Activated CD8-positive, alpha-beta memory T cell treated with anti-CD3 and anti-CD28 coated beads, Interleukin-2, amount 50 U/mL, for 1 hour (primary cell): ENCODE measurements around the gene INTS13.
"Not testable (repeated sequence)": the region's sequence is repeated elsewhere in the genome, so short reads cannot be mapped to it uniquely, and the experiment has no call there.

Experiments
- DNase-seq: peaks from one replicate; pipeline ENCODE4 v3.0.0-alpha.2; 2020; ENCODE audit errors: extremely low read depth

INTS13 gene, protein sequence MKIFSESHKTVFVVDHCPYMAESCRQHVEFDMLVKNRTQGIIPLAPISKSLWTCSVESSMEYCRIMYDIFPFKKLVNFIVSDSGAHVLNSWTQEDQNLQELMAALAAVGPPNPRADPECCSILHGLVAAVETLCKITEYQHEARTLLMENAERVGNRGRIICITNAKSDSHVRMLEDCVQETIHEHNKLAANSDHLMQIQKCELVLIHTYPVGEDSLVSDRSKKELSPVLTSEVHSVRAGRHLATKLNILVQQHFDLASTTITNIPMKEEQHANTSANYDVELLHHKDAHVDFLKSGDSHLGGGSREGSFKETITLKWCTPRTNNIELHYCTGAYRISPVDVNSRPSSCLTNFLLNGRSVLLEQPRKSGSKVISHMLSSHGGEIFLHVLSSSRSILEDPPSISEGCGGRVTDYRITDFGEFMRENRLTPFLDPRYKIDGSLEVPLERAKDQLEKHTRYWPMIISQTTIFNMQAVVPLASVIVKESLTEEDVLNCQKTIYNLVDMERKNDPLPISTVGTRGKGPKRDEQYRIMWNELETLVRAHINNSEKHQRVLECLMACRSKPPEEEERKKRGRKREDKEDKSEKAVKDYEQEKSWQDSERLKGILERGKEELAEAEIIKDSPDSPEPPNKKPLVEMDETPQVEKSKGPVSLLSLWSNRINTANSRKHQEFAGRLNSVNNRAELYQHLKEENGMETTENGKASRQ

DNA sequence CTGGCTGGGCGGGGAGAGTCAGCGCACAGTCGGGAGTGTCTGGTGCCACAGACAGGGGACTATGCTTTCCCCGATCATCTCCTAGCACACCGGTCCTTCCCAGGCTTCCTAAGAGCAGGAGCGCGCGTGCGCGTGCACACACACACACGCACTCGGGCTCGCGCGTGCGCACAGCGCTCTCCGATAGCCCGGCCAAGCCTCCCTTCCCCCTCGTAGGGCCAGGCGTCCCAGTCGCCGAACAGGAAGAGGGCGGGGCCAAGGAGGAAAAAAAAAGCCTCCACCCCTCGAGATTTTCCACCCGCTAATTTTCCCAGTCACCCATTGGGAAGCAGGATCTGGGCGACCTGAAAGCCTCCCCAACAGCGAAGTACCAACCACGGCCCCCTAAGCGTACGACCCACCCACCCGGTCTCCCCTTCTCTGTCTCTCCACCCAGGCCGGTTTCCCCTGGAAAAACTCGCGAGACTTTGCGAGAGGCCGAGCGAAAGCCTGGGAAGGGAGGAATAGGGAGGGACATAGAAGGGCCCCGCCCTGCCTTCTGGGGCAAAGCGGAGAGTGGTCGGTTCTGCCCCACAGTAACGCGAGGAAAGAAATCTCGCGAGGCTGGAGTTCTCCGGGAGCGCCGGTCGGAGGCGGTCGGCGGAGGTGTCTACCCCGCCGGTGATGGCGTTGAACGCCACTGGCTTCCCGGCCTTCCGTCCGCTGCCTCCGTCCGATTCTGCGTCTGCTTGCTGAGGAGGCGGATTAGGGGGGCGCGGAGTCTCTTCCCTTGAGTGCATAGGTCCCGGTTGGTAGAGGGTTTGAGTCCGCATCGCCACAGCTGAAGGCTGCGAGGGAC, at the start of gene INTS13, which contains the start of gene FGFR1OP2:
Gene INTS13, minus strand, starts transcription at position 119 of the 838 bp plus-strand sequence. CDS start 1,178 bp downstream, outside the sequence.
Gene FGFR1OP2, plus strand, starts transcription at position 608 of the 838 bp plus-strand sequence. CDS start 15,689 bp downstream, outside the sequence.
- peak; percentile 92 for DNase-seq

DNA sequence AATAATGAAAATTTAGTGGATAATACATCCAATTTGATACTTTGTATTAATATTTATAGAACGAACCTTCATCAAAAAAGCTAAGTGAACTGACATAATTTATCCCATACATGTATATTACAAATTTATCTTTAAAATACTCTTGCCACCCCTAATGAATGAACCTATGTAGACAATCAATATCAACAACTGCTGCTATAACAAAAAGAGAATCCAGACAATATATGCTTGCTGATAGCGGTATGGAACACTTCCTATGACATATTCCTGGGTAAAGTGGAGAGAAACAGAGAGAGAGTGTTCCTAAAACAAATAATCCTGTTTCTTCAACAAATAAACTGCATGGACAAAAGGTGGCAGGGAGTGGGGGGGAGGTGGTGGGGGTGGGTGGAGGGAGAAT, 45.1 kb upstream of the INTS13 start:
- no peak for DNase-seq

GRCh38 chr12:26979733-26980132, 42.0 kb upstream of the INTS13 start:
- no peak for DNase-seq

- DNase-seq: no peak
Observed at GRCh38 chr12:26978801-26979200, 41.0 kb upstream of the INTS13 start.

- DNase-seq: no peak
Observed at GRCh38 chr12:26976687-26977086, 38.9 kb upstream of the INTS13 start.

- peak; percentile 31 for DNase-seq
Observed at GRCh38 chr12:26971963-26972362, 34.2 kb upstream of the INTS13 start.

GRCh38 chr12:26970136-26970535, 32.4 kb upstream of the INTS13 start:
- no peak for DNase-seq

DNA sequence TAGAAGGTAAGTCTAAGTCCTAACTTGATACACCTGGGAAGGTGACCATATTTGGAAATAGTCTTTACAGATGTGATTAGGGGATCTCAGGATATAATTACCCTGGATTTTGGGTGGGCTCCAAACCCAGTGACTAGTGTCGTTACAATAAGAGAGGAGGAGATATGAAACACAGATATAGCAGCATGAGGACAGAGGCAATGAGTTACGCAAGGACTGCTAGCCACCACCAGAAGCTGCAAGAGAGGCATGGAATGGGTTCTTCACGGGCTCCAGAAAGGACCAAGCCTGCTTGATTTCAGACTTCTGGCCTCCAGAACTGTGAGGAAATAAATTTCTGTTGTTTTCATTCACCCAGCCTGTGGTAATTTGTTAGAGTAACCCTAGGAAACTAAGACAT, 29.1 kb upstream of the INTS13 start:
- DNase-seq: no peak

- DNase-seq: no peak
Observed at GRCh38 chr12:26963413-26963812, 25.6 kb upstream of the INTS13 start.

DNA sequence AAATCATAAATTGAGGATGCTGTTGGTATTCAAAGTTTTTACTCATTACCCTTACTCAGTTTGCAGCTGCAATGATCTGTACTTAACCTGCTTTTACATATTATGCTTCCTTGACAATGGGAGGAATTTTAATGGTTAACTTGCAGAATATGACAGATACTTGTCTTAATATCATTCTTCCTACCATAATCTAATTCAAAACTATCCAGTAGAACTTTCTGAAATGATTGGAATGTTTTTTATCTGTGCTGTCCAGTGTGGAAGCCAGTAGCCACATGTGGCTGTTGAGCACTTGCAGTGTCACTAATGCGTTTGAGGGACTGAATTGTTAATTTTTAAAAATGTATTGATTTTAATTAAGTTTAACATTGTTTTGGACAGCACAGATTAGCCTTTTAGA, 24.0 kb upstream of the INTS13 start:
- no peak for DNase-seq

GRCh38 chr12:26961391-26961790, 23.6 kb upstream of the INTS13 start:
- not testable (repeated sequence) for DNase-seq

DNA sequence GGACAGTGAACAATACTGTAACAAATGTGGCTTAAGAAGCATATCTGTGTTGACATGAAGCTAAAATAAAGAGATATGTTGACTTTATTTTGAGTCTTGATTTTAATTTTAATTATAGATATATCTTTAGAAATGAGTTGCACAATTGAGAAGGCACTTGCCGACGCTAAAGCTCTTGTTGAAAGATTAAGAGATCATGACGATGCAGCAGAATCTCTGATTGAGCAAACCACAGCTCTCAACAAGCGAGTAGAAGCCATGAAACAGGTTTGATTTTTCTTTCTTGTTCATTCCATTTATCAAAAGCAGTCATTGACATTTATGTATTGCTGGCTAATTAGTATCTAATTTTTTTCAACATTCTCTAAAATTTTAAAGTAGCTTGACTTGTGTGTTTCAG, 16.2 kb upstream of the INTS13 start:
- DNase-seq: no peak

DNA sequence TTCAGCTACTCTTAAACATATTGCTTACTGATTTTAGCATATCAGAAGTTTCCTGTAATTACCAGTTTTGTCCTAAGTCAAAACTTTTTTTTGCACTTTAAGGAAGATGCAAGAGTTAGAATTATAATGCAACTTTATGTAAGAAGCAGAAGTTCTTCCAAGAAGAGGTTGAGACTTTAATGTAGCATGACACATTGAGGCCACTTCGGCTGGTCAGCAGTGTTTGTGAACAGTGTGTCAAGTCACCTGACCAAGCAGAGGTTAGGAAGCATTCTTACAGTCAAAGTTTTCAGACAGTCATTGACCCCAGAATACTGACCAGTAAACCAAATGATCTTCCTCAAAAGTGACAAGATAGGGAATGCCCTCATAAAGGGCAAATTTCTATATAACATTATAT, 15.7 kb upstream of the INTS13 start:
- DNase-seq: no peak

DNA sequence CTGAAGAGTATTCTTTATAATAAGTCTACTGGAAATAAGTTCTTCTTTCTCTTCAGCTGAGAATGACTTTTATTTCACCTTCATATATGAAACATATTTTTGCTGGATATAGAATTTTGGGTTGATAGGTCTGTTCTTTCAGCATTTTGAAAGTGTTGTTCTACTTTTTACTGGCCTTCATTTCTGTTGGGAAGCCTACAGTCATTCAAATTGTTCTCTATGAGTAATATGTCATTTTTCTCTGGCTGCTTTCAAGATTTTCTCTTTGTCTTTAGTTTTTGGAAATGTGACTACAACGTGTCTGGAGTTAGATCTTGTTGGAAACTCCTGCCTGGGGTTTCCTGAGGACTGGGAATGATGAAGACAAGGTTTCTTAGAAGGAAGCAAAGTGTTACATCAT, 10.5 kb upstream of the INTS13 start:
- no peak for DNase-seq

DNA sequence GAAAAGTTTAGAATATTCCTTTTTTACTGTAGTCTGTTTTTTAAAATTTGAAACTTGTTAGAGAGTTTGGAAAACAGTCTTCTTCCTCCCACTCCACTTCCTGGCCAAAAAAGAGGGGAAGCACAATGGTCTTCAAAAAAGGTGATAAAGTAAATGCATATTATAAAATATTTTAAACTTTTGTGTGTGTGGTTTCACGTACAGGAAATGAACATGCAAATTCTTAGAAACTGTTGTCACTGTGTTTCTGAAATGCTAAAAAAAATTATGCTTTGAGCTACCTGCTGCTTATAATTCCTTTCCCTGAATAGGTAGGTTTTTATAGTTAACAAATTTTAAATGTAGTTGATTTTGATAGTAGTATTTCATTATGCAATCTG, 3.4 kb upstream of the INTS13 start:
- no peak for DNase-seq

- no peak for DNase-seq
Observed at GRCh38 chr12:26940516-26941214, 2.9 kb upstream of the INTS13 start.

DNA sequence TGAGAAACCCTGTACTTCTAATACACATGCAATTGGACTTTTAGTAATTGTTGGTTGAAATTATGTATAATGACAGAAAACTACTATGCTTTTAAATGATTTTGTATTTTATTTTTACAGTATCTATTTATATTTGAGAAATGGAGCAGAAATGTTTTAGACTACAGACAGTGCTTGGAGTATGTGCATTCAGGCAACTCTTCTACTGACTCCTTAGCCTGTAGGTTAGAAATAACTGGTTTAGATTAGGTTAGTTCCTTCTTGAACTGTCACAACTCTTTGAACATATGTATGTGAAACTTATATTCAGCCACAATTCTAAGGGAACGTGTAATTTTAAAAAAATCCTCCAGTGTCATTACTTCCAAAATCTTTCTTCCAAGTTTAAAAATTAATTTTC, 2.2 kb upstream of the INTS13 start:
- no peak for DNase-seq

DNA sequence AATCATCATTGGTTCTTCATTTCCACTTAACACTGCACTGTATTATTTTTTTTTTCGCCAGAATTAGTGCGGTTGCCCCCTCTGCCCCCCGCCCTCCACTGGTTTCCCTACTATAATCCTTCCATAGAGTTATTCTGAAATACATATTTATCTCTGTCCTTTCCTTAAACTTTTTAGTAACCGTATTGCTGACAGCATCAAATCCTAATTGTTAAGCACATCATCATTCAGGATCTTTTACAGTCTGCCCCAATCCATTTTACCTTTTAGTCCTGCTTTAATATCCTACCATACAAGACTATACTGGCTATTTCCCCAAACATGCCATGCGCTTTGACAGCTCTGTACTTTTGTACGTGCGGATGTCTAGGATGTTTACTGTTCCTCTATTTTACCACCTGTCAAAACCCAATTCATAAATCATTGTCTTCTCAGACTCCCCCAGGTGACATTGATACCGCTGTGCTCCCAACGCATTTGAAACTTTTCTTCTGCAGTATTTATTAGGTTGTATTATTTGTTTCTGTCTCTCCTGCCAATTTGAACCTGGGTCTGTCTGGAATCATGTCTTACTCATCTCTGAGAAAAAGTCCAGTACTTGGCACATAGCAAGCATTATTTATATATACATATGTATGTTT, 1.5 kb upstream of the INTS13 start:
- DNase-seq: no peak

DNA sequence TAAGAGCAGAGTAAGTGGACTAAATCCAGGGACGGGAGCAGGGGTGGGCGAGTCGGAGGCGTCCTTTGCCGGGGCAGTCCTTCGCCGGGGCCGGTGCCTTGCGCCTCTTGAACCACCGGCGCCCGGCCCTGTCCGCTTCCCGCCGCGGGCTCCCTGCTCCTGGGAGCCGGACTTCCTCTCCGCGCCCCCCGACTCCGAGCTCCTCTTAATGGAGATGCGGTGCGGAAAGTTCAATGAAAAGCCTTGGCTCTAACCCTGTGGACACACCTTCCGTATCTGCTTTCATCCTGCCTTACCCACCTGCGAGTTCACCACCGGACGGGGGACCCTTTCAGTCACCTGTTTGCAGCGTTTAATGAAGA, 901 bp upstream of the INTS13 start:
- DNase-seq: no peak

GRCh38 chr12:26937443-26937862, 328 bp downstream of the INTS13 start:
- no peak for DNase-seq
